Body of pancreas (tissue), 4 donors: Measurements from ENCODE around the gene GIGYF2.

Experiments
- CTCF ChIP-seq, 7 experiments: fragments of 450-650 bp in 4 of 7; fragments of 200-600 bp in 3 of 7; sonication (generic) in 3 of 7; IDR thresholded peaks; one replicate each; pipeline ENCODE4 v1.5.1; 2016 to 2019; ENCODE audit warnings: antibody characterized with exemption in 7 of 7
- POLR2A ChIP-seq, 3 donors: fragments of 450-650 bp; IDR thresholded peaks; one replicate each; pipeline ENCODE4 v1.6.1; 2016; ENCODE audit warnings: antibody characterized with exemption in 3 of 3, mild to moderate bottlenecking in 2 of 3

DNA sequence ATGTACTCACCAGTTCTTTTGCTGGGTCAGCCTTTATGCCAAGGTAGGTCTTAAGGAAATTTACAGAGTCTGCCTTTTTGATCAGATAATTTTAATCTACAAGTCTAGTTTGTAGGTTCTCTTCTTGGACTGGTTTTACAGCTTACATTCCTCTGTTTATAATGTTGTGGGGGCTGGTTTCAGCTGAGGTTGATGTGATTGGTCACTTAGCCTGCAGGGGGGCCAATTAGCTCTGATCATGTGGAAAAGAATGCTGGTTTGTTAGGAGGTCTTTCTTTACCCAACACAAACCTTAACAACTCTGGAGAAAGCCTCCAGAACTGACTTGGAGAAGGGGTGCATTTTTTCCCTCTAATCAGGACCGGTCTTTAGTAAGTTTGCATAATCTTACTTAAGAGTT, 79.3 kb downstream of the GIGYF2 start, which contains the start of gene KCNJ13:
- TF ChIP-seq CTCF (IDR thresholded peaks at IDR 0.05): no peak
- no peak for TF ChIP-seq POLR2A (IDR thresholded peaks at IDR 0.05)
